ENCODE measurements around the gene NOXRED1. TPM values are rescaled to one million over a fixed set of nuclear protein-coding genes. Genes with fewer than 3 reads are reported as not detected.

Gene NOXRED1
- under 1 TPM; 0.10 to 0.24 (median 0.22) TPM for polyA plus RNA-seq

GRCh38 chr14:77423423-77423822 lies at the start of gene NOXRED1:
NOXRED1 (minus strand) TSS chr14:77423523; CDS start chr14:77422889, 634 bp downstream.
- WGBS, 3 donors = 95 to 100% (median 98%) methylated on average over 1 of the region's 1 CpG
- H3K27ac ChIP-seq (ENCODE audit: low read depth, low read length) = no peak within 1 kb of the TSS

GRCh38 chr14:77470224-77470870 lies 47.0 kb upstream of the NOXRED1 start:
- 72 to 91% (median 86%) methylated on average over 5 of the region's 5 CpGs for WGBS, 3 donors

DNA sequence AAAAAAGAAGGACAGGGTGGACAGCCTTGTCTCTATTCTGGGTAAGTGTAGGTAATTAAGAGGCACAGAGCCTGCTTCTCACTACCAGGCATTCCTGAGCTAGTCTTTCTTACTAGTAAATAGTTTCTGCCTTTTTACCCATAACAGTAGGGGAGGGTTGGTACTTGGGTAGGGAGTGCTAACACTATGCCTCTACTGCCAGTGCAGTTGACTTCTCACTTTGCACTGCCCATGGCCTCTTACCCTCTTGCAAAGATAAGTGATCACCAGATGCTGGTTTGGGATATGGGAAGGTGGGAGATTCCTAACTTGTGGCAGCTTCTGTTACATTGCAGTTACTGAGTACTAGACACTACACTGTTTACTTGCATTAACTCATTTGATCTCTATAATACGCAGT lies 46.2 kb upstream of the NOXRED1 start:
- H3K27ac ChIP-seq (ENCODE audit: low read depth, low read length) = no peak overlapping the region
- WGBS, 3 donors = 87 to 97% (median 91%) methylated on average over 1 of the region's 1 CpG

More at GRCh38 chr14:77470224-77470870, 47.0 kb upstream of the NOXRED1 start:
- H3K27ac ChIP-seq (ENCODE audit: low read depth, low read length) = no peak overlapping the region

DNA sequence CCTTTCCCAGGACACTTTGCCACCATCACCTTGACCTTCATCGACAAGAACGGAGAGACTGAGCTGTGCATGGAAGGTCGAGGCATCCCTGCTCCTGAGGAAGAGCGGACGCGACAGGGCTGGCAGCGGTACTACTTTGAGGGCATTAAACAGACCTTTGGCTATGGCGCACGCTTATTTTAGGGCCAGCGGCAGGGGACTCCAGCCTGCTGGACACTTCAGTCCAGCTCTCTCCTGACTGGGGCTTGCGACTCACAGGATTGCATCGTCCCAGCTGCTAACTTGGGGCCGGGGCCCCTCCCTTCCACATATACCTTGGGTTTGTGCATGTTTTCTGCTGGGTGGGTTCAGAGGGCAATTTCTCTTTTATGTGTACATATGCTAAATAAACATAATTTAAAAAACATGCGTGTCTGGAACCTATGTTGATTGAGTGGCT lies 45.8 kb upstream of the NOXRED1 start:
- WGBS, 3 donors = 84 to 92% (median 88%) methylated on average over 14 of the region's 14 CpGs
- no peak overlapping the region for H3K27ac ChIP-seq (ENCODE audit: low read depth, low read length)

- H3K27ac ChIP-seq (ENCODE audit: low read depth, low read length) = no peak overlapping the region
Measured at GRCh38 chr14:77467801-77468200, 44.5 kb upstream of the NOXRED1 start.

GRCh38 chr14:77459072-77459723 lies 35.9 kb upstream of the NOXRED1 start:
- 30 to 38% (median 35%) methylated on average over 13 of the region's 13 CpGs for WGBS, 3 donors
- H3K27ac ChIP-seq (ENCODE audit: low read depth, low read length) = no peak overlapping the region

More at GRCh38 chr14:77467801-77468200, 44.5 kb upstream of the NOXRED1 start:
- WGBS, 3 donors = 84 to 89% (median 88%) methylated on average over 5 of the region's 5 CpGs

GRCh38 chr14:77458249-77458950 lies 35.1 kb upstream of the NOXRED1 start:
- WGBS, 3 donors = 0% methylated on average over 28 to 29 of the region's 29 CpGs
- no peak overlapping the region for H3K27ac ChIP-seq (ENCODE audit: low read depth, low read length)

GRCh38 chr14:77457522-77458248 lies 34.4 kb upstream of the NOXRED1 start, which contains the start of the genes AHSA1 and VIPAS39:
AHSA1 (plus strand) TSS chr14:77458093; CDS start chr14:77458190, 97 bp downstream.
VIPAS39 (minus strand) TSS chr14:77457601; CDS start chr14:77454102, 3,499 bp downstream.
- H3K27ac ChIP-seq (ENCODE audit: low read depth, low read length) = peak within 1 kb of the TSS; percentile 83
- 0 to 1% (median 0%) methylated on average over 50 of the region's 50 CpGs for WGBS, 3 donors

GRCh38 chr14:77457115-77457521 lies 33.8 kb upstream of the NOXRED1 start:
- 0 to 1% (median 1%) methylated on average over 18 of the region's 18 CpGs for WGBS, 3 donors

GRCh38 chr14:77455966-77456640 lies 32.8 kb upstream of the NOXRED1 start:
- WGBS, 3 donors = 60 to 75% (median 70%) methylated on average over 2 of the region's 2 CpGs

More at GRCh38 chr14:77457115-77457521, 33.8 kb upstream of the NOXRED1 start:
- peak overlapping the region; percentile 33 for H3K27ac ChIP-seq (ENCODE audit: low read depth, low read length)

GRCh38 chr14:77442196-77442595 lies 18.9 kb upstream of the NOXRED1 start:
- 87 to 99% (median 96%) methylated on average over 2 of the region's 2 CpGs for WGBS, 3 donors
- H3K27ac ChIP-seq (ENCODE audit: low read depth, low read length) = no peak overlapping the region

More at GRCh38 chr14:77455966-77456640, 32.8 kb upstream of the NOXRED1 start:
- no peak overlapping the region for H3K27ac ChIP-seq (ENCODE audit: low read depth, low read length)

DNA sequence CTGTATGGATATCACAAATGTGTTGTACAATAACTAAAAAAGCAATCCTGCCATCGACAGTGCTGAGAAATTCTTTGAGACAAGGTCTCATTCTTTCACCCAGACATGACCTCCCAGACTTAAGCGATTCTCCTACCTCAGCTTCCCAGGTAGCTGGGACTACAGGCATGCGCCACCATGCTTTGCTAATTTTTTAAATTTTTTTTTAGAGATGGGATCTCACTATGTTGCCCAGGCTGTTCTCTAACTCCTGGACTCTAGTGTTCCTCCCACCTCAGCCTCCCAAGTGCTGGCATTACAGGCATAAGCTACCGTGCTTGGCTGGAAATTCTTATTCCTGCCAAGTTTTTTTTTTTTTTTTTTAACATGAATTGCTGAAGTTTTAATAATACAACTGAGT lies 16.5 kb upstream of the NOXRED1 start:
- H3K27ac ChIP-seq (ENCODE audit: low read depth, low read length) = no peak overlapping the region
- 95 to 97% (median 97%) methylated on average over 4 of the region's 4 CpGs for WGBS, 3 donors

- 97 to 100% (median 98%) methylated on average over 1 of the region's 1 CpG for WGBS, 3 donors
- no peak overlapping the region for H3K27ac ChIP-seq (ENCODE audit: low read depth, low read length)
Measured at GRCh38 chr14:77438596-77438995, 15.3 kb upstream of the NOXRED1 start.

DNA sequence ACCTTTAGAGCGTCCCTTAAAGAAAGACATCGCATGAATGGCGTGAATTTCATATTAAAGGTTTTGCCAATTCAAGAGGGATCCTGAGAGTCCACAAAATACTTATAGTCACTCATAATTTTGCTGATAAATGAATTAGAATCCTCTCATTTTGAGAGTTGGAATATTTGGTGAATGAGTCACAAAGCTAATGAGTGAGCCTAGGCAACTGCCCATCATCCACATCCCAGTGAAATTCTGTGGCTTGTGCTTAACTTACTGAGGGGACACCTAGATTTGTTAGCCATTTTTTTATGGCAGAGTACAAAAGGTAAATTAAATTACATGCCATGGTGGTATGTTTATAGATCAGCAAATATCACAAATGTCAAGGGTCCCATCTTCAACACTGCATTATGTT lies 12.7 kb upstream of the NOXRED1 start:
- 98 to 100% (median 98%) methylated on average over 3 of the region's 3 CpGs for WGBS, 3 donors
- H3K27ac ChIP-seq (ENCODE audit: low read depth, low read length) = no peak overlapping the region

DNA sequence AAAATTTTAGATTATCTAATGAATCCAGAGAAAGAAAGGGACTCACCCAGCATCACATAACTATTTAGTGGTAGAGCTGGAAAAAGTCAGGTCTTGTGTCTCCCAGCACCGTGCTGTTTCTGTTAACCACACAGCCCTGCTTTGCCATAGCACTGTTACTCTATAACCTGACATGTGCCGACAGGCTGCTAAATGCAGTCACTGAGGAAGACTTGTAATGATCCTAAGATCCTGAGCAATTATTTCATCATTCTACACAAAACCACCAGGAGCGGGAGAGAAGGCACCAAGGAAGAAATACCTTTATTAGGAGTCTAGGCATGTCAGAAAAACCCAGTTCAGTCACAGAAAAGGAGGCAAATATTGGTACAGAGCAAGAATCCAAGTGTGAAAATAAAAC lies 3.1 kb upstream of the NOXRED1 start:
- H3K27ac ChIP-seq (ENCODE audit: low read depth, low read length) = no peak overlapping the region
- 92 to 98% (median 98%) methylated on average over 3 of the region's 3 CpGs for WGBS, 3 donors

- no peak overlapping the region for H3K27ac ChIP-seq (ENCODE audit: low read depth, low read length)
- WGBS, 3 donors = 91 to 93% (median 92%) methylated on average over 3 of the region's 3 CpGs
Measured at GRCh38 chr14:77424862-77425261, 1.5 kb upstream of the NOXRED1 start.

- 50 to 88% (median 79%) methylated on average over 2 of the region's 2 CpGs for WGBS, 3 donors
Measured at GRCh38 chr14:77421201-77421600, 2.1 kb downstream of the NOXRED1 start.

GRCh38 chr14:77416836-77417235 lies 6.5 kb downstream of the NOXRED1 start:
- 85 to 92% (median 92%) methylated on average over 6 to 8 of the region's 8 CpGs for WGBS, 3 donors
- no peak overlapping the region for H3K27ac ChIP-seq (ENCODE audit: low read depth, low read length)

More at GRCh38 chr14:77421201-77421600, 2.1 kb downstream of the NOXRED1 start:
- H3K27ac ChIP-seq (ENCODE audit: low read depth, low read length) = no peak overlapping the region

Measured in adipose tissue (tissue), 3 donors.